NCI-H187 (cell line): ENCODE results near the gene AJM1.
"Not testable (repeated sequence)": the region's sequence is repeated elsewhere in the genome, so short reads cannot be mapped to it uniquely, and the experiment has no call there.

Experiments
- DNase-seq, 2 experiments: peaks; one replicate each; lab custom pipeline; 2025; lab: John Stamatoyannopoulos, UW

AJM1 gene

DNA sequence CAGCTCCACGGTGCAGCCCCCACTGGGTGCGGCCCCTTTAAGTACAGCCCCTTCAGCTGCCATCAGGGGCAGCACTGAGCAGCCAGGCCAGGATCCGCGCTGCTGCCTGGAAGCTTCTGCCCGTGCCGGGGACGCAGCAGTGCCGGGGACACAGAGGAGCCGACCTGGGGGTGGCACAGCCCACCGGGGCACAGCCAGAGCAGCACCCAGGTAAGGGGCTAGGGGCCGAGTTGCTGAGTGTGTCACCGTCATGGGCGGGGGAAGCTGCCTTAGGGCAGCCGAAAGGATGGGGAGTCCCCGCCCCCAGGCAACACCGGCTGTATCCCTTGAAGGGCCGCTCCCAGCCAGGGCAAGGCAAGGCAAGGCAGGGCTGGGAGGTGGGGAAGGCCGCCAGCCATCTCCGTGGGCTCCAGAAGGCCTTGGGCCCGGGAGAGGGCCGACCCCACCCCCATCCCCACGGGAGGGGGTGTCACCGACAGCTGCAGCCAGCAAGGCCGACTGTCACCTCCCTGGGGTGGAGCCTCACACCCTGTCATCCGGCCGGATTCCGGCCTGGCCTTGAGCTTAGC lies at the start of gene AJM1:
AJM1 (plus strand) TSS at position 99 of the 569 bp plus-strand sequence. CDS start 1,937 bp downstream, outside the sequence.
- DNase-seq = peak in 1 of 2 experiments; percentile 26

DNA sequence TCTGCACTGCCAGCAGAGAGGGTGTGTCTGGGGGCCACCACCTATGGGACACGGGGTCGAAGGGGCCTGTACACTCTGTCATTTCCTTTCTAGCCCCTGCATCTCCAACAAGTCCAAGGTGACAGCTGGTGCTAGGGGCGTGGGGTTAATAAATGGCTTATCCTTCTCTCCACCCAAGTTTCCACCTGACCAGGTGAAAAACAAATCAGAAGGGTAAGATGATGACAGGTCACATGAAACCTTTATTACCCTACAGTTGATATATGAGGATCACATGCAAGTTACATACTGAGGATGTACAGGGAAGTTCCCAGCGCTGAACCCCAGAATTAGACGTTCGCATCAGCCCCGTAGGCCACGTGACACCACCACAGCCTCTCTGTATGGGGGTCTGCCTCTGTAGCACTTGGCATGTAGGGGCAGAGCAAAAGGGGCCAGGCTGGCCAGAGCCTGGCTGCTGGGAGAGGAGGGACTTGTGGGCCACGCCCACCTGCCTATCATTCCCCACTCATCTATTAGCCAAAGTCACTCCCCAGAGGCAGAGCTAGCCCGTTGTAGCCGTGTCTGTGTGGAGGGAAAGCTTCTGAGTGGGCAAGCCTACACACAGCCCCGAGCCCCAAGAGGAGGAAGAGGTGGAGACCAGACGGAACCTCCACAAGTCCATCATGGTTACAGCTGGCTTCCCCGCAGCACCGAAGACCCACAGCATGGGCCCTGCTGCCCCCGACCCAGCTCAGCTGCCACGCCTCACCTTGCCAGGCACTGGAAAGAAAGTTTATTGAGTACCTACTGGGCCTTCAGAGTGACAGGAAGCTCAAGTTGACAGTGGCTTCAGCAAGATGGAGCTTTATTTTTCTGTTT lies 49.0 kb upstream of the AJM1 start:
- DNase-seq = no peak

DNA sequence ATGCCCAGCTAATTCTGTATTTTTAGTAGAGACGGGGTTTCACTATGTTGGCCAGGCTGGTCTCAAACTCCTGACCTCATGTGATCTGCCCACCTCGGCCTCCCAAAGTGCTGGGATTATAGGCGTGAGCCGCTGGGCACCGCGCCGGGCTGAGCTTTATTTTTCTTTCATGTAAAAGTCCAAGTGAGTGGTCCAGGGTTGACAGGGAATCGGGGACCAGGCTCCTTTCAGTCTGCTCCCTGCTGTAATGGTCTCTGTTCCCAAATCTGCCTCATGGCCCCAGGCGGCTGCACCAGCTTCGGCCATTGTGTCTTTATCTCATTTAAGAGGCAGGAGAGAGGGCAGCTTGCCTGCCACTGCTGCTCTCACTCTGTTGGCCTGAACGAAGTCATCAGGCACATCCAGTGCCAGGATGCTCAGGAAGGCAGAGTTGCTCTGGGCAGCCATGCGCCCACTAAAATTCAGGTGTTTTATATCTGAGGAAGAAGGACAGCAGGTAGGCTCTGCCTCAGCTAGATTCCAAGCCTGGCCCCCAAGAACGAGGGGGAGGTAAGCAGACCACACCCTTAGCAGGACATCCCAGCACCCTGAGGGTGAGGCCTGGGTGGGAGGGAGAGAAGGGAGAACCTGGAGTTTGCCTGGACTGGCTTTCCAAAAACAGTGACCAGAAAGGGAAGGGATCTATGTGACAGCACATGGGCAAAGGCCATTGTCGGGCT lies 47.8 kb upstream of the AJM1 start:
- DNase-seq = no peak

DNA sequence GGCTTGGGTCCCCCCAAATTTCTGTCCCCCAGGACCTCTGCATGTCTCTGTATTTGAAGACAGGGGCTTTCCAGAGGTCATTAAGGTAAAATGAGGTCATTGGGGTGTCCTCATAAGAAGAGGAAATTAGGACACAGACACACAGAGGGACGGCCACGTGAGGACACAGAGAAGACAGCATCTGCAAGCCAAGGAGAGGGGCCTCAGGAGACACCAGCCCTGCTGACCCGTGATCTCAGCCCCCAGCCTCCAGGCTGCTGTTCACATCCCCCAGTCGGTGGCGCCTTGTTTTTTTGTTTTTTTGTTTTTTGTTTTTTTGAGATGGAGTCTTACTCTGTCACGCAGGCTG lies 47.3 kb upstream of the AJM1 start:
- no peak for DNase-seq

DNA sequence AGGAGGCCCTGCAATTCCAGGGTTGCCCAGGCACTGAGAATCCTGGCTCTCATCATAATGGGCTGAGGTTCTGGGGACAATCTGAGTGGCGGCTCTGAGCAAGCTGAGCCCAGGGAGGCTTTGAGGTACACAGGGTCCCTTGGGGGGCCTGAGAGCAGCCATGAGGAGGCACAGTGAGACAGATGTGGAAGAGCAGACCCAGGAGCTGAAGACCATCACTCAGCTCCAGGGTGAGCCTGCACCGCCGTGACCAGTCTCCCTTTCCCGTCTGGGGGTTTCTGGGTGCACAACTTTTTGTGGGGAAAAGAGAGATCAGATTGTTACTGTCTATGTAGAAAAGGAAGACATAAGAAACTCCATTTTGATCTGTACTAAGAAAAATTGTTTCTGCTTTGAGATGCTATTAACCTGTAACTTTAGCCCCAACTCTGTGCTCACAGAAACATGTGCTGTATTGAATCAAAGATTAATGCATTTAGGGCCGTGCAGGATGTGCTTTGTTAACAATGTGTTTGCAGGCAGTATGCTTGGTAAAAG lies 46.0 kb upstream of the AJM1 start, which contains the start of gene CCDC183:
CCDC183 (plus strand) TSS at position 101 of the 537 bp plus-strand sequence; CDS start at position 161, 60 bp downstream.
- no peak for DNase-seq

DNA sequence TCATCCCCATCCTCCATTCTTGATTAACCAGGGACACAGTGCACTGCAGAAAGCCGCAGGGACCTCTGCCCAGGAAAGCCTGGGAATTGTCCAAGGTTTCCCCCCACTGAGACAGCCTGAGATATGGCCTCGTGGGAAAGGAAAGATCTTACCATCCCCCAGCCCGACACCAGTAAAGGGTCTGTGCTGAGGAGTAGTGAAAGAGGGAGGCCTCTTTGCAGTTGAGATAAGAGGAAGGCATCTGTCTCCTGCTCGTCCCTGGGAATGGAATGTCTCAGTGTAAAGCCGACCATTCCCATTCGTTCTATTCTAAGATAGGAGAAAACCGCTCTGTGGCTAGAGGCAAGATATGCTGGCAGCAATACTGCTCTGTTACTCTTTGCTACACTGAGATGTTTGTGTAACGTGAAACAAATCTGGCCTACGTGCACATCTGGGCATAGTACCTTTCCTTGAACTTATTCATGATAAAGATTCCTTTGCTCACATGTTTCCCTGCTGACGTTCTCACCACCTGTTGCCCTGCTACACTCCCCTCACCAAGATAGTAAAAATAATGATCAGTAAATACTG lies 45.4 kb upstream of the AJM1 start:
- DNase-seq = not testable (repeated sequence)

DNA sequence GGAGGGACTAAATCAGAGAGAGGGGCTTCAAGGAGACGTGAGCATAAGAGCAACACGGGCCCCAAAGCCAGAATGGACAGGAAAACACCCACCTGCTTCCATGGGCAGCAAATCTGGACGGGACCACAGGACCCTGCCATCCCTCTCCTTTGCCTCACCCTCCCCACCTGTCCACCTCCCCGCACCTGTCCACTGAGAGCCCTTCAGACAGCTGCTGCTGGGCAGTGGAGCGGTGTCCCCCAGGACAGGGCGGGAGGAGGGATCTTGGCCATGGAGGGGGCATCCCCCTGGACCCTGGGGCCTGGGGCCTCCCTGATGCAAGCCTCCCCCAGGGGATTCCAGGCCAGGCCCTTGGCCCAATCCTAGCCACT lies 43.6 kb upstream of the AJM1 start:
- no peak for DNase-seq

DNA sequence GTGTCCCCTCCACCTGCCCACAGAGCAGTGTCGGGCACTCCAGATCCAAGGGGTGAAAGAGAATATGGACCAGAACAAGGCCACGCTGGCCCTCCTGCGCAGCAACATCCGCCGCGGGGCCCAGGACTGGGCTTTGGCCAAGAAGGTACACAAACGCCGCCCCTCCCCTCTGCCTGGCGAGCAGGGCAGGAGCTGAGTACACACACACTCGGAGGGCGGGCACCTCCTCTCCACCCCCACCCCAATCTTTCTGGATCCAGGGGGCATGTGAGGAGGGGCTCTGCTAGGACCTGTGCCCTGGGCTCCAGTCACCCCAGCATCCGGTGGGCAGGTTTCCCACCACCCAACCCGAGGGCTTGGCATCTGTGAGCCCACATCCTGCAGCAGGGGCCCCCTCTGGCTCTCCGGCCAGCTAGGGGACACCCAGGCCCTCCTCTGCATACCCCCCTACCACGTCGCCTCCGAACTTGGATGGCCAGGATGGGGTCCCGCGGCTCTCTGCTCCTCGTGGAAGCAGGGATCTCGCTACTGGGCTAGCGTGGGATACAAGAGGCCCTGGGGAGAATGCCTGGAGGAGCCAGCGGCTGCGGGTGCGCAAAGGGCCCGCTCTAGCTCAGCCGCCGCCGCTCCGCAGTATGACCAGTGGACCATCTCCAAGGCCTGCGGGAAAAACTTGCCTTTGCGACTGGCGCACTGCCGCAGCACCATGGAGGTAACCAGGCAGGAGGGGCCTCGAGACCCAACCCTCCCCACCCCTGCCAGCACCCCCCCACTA lies 43.0 kb upstream of the AJM1 start:
- DNase-seq = no peak

DNA sequence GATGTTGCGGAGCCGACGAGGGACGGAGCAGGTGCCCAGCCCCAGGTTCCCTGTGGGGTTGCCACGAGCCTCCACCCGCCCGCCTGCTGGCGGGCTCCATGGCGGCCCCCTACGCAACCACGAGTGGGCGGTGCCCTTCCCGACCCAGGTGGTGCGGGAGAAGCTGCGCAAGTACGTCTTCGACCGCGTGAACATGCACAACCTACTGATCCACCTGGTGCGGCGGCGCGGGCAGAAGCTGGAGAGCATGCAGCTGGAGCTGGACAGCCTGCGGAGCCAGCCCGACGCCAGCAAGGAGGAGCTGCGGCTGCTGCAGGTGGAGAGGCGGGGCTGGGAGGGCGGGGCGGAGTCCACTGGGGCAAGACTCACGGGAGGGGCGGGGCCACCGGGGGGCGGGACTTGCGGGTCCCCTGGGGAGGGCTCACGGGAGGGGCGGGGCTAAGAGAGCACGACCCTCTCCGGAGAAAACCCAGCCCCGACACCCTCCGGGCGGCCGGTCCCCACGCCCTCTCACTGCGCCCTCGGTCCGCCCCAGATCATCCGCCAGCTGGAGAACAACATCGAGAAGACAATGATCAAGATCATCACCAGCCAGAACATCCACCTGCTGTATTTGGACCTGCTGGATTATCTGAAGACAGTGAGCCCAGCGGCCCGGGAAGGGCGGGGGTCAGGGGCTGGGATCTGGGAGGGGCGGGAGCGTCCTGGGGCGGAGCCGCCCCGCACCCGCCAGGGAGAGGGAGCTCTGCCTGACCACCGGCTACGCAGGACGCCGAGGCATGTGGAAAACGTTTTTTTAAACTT lies 42.2 kb upstream of the AJM1 start:
- DNase-seq = peak; percentile 64 to 80

DNA sequence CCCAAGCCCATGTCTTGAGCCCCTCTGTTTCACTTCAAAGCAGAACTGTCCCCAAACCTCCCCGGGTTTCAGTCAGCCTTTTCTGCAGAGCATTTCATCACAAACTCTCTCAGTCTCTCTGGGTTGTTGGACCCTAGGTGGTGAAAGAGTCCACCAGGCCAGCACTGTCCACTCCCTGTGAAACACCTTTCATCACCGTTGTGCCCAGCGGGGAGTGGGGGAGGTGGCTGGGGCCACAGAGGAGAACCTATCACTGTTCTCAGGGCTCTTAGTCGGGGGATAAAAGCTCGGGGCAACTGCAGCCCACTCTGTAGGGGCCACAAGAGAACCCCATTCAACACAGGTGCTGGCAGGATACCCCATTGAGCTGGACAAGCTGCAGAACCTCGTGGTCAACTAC lies 40.0 kb upstream of the AJM1 start:
- DNase-seq = no peak

DNA sequence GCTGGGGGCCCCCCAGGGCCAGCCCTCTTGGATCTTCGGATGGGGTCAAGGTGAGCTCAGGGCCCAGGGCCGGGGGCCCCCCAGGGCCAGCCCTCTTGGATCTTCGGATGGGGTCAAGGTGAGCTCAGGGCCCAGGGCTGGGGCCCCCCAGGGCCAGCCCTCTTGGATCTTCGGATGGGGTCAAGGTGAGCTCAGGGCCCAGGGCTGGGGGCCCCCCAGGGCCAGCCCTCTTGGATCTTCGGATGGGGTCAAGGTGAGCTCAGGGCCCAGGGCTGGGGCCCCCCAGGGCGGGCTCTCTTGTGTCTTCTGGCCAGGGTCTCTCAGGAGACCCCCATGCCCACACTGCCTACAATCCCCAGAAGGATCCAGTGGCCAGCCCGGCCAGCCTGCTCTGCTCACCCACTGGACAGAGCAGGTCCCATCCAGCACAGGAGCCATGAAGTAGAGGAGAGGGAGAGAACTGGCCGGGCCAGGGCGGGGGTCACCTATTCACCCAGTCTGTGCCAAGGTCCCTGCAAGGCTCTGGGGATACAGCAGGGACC lies 39.2 kb upstream of the AJM1 start:
- DNase-seq = not testable (repeated sequence)

DNA sequence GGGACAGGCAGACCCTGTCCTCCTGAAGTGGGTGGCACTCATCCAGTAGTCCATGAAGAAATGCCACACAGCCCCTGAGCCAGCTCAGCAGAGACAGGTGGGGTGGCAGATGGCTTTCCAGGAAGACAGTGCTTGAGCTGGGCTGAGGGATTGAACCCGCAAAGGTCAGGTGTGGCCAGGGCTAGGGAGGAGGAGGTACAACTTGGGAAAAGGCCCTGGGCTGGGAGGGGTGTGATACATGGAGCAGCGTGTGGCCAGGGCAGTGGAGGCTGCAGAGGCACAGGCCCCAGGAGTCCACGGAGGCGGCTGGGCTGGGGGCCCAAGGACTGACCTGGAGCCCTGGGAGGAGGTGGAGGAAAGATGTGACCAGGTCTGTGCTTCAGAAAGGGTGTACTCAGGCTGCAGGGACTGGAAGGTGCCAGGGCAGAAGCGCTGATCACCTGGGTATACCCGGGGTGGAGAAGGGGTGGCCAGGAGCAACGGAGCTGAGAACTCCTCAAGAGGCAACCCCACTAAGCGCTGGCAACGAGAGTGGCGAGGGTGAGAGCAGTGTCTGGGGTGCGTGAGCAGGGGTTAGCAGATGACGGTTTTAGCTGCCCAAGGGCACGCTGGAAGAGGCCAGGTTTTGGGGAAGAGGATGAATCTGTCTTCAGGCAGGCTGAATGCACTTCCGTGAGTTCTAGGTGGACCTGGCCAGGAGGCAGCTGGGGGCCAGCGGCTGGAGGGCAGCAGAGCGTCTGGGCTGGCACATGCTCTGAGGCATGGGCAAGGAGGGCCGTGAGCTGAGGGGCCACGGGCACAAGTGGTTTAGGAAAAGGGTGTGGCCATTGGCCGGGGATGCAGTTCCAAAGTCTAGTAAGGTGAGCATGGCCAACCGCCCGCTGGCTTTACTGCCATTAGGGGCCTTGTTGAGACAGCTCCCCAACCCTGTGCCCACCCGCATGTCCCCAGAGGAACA lies 38.4 kb upstream of the AJM1 start:
- no peak for DNase-seq

DNA sequence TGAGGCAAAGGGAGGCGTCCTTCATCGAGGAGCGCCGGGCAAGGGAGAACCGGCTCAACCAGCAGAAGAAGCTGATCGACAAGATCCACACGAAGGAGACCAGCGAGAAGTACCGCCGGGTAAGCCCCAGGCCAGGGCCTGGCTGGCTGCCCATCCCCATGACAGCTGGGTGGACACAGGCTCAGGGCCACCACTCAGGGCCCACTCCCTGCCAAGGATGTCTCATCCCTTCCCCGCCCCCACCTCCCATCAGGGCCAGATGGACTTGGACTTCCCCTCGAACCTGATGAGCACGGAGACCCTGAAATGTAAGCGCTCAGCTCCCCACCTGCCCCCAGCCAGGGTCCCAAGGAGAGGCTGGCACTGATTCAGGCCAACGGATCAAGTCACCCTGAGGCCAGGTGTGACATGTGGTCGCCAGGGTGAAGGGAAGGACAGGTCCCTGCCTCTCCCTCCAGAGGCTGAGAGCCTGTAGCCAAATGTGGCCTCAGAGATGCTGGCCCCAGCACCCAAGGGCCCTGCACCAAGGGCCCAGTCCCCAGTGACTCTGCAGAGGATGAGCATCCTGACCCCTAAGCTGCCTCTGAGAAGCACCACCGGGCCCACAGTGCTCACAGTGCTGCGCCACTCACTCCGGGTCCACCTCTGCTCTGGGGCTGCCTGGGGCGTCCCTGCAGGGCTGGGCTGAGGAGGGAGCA lies 37.6 kb upstream of the AJM1 start:
- no peak for DNase-seq

DNA sequence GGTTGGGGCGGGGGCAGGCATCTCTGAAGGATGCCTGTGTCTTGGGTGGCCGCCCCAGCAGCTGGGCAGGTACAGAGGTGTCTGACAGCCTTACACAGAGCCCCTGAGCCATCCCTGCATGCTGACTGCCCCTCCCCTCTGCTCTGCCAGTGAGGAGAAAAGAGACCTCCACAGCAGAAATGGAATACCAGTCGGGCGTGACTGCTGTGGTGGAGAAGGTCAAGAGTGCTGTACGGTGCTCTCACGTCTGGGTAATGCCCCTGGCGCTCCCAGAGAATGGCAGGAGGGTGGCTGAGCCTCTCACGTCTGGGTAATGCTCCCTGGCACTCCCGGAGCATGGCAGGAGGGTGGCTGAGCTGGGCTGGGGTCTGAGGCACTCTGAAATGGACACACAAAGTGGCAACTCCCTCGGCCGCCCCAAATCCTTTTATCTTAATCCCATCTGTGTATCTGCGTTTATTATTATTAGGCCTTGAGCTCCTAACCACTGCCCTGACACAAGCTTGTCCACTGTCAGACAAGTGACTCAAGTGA lies 37.0 kb upstream of the AJM1 start:
- DNase-seq = no peak

DNA sequence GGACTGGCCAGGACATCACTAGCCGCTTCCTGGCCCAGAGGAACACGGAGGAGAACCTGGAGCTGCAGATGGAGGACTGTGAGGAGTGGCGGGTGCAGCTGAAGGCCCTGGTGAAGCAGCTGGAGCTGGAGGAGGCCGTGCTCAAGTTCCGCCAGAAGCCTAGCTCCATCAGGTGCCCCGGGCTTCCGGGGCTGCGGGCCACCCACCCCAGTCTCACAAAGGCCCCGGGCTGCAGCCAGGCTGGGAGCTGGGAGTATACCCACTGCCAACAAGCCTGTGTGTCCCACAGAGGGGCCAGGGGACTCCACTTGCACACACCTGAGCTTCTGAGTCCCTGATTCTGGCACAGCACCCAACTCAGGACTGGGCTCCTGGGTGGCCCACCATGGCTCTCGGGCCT lies 36.2 kb upstream of the AJM1 start:
- no peak for DNase-seq

DNA sequence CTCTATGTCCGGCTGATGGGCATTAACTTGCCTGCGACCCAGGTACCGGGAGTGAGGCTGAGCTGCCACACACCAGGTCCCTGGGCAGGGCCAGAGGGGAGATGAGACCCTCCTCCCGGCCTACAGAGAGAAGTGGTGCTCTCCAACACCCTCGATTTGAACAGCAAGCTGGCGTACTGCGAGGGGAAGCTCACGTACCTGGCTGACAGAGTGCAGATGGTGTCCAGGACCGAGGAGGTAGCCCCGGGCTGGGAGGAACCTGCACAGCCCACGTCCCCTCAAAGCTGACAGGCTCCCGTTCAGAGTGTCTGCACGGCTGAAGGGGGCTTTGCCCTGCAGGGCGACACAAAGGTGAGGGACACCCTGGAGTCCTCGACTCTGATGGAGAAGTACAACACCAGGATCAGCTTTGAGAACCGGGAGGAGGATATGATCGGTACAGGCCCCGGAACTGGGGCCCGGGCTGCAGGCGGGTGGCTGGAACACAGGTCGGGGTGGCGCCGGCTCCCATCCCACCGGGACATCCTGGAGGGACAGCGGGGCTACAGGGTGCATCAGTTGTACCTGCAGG lies 35.6 kb upstream of the AJM1 start:
- DNase-seq = no peak

DNA sequence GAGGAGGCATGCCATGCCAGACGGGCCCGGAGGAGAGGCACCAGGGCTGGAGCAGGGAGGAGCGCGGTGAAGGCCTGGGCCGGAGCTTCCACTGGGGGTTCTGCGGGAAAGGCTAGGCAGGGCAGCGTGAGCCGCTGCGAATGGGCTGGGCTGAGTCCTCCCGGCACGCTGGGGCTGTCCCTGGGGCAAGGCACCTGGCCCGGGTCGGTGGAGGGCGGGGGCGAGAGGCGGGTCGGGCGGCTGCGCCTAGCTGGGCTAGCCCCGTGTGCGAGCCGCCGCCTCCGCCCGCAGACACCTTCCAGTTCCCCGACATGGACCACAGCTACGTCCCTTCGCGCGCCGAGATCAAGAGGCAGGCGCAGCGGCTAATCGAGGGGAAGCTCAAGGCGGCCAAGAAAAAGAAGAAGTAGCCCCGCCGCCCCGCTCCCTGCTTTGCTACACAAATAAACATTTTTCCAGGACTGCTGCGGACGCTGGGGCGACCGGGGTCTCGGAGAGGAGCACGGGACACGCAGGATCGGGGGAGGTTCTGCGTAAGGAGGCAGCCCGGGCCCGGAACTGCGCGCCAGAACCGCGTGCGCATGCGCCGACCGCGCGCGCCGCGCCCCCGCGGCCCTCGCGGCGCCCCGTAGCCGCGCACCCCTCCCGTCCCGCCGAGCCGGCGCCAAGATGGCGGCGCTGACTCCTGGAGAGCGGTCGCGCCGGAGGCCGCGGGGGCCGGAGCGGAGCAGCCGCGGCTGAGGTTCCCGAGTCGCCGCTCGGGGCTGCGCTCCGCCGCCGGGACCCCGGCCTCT lies 34.8 kb upstream of the AJM1 start, which contains the start of gene RABL6:
RABL6 (plus strand) TSS at position 668 of the 794 bp plus-strand sequence. CDS start 249 bp downstream, outside the sequence.
- peak; percentile 9 to 39 for DNase-seq
